NCI-H146 (cell line): Measurements from ENCODE around the gene FUT3.

Experiments
- DNase-seq: peaks from one replicate; lab custom pipeline; 2025; lab: John Stamatoyannopoulos, UW

FUT3 gene

GRCh38 chr19:5825178-5825577, 26.1 kb downstream of the FUT3 start:
- no peak for DNase-seq

DNA sequence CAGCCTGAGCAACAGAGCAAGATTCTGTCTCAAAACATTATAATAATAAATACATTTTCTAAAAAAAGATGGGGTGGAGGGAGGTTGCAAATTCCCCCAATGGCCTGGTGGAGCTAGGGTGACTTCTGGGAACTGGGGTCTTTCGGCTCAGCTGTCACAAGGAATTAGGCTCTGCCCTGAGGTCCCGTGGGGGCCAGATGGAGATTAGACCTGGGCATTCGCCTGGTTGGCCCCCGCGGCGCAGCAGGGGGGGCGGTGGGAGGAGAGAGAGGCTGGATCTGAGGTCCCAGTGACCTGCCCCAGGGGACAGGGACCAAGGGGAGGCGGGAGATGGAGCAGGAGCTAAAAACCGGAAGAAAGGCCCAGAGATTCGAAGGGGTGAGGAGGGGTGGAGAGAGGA, 26.5 kb downstream of the FUT3 start:
- DNase-seq: no peak

- no peak for DNase-seq
These were observed 27.5 kb downstream of the FUT3 start for GRCh38 chr19:5823579-5824281.

- DNase-seq: no peak
These were observed 28.9 kb downstream of the FUT3 start for GRCh38 chr19:5822181-5822844.

DNA sequence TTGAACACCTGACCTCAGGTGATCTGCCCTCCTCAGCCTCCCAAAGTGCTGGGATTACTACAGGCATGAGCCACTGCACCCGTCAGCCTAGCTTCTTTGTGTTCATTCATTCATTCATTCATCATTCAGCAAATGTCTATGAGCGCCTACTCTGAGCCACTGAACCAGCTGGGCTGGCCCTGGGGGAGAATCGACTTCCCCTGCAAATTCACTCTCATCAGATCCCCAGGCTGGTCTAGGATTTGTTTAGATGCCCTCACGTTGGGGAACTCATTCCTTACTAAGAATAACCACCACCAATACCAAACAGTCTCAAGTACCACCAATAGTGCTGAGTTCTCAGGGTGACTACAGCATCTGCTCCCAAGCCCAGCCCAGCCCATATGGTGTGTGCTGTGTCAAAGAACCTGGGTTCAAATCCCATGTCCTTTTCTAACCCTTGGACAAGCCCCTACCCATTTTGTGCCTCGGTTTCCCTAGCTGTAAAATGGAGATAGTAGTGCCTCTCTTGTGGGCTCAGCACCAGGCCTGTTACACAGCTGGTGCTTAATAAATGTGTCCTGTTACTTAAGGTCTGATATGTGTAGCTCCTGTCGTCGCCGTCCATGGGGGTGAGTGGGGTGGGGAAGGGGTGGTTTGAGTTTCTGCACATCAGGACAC, 29.6 kb downstream of the FUT3 start:
- DNase-seq: no peak

GRCh38 chr19:5820785-5821184, 30.5 kb downstream of the FUT3 start:
- no peak for DNase-seq

- DNase-seq: no peak
These were observed 32.7 kb downstream of the FUT3 start for GRCh38 chr19:5818594-5818993.

- DNase-seq: no peak
These were observed 34.0 kb downstream of the FUT3 start for GRCh38 chr19:5817218-5817617.

DNA sequence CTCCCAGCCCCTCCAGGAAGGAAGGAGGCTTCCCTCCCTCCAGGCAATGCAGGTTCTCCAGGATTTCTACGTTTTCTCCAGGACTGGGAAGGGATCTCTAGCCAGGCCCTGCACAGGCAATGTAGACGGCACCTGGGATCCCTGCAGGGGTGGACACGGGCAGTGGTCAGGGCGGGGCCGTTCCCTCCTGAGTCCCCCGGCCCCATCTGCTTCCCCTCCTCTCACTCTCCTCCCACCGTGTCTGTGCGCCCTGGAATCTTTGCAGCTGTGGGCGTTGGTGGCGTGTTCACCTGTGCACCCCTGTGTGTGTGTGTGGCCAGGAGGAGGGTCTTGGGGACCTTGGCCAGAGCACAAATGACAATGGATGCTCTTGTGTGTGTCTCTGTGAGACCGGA, 36.4 kb downstream of the FUT3 start:
- DNase-seq: no peak

DNA sequence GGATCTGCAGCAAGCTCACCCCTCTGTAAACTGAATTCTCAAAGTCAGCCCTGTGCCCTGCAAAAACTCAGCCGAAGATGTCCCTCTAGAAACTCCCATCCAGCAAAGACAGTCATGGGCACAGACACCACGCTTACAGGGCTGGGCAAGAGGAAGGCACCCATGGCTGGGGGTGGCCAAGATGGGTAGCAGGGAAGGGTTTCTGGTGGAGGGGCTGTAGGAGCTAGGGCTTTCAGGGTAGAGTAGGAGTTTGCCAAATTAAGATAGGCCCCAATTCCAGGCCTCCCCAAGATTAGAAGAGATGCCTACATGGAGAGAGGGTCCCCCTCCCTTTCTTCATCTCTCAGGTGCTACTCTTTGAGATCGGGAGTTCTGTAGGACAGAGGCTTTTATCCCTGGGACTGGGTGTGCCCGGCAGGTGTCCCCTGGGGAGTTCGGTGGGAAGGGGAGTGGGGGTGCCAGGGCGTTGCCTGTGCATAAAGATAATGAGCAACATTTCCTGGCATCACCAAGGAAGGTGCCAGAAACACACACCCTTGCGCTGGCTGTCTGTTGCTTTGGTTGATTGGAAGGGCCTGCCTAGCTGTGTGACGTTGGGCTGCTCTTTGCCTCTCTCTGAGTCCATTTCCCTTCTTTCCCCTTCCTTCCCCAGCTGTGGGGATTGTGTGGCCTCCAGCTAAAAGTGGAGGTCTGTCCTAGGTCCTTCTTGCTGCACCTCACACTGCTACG, 37.0 kb downstream of the FUT3 start:
- DNase-seq: no peak

DNA sequence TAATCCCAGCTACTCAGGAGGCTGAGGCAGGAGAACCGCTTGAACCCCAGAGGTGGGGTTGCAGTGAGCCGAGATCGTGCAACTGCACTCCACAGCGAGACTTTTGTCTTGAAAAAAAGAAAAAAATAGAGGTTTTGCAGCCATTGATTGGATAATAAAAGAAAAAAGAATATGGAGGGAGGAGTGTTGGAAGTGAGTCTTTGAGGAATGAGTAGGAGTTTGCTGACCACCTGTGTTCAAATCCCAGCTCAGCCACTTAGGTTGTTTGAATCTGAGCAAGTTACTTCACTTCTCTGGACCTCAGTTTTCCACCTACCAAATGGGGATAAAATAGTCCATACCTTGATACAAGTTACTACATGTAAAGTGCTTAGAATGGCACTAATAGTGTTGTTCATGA, 40.1 kb downstream of the FUT3 start:
- DNase-seq: no peak

GRCh38 chr19:5809469-5809868, 41.8 kb downstream of the FUT3 start:
- no peak for DNase-seq

- no peak for DNase-seq
These were observed 42.2 kb downstream of the FUT3 start for GRCh38 chr19:5809053-5809452.

GRCh38 chr19:5808120-5808816, 43.0 kb downstream of the FUT3 start:
- no peak for DNase-seq

DNA sequence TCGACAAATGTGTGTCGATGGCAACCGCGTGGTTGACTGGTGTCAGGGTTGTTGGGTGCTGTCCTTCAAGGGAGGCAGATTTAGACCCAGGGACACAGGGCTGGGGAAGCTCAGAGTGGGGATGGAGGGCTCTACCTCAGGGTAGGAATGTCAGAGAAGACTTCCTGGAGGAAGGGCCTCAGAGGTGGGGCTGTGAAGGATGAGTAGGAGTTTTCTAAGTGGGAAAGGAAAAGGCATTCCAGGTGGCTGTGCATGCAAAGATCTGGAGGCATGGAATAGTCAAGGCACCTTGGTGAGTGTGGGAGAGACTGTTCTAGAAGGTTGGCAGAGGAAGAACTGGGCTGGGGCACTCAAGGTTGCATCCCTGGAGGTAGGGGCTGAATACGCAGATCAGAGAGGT, 44.3 kb downstream of the FUT3 start:
- DNase-seq: no peak

- DNase-seq: no peak
These were observed 45.1 kb downstream of the FUT3 start for GRCh38 chr19:5806133-5806489.

DNA sequence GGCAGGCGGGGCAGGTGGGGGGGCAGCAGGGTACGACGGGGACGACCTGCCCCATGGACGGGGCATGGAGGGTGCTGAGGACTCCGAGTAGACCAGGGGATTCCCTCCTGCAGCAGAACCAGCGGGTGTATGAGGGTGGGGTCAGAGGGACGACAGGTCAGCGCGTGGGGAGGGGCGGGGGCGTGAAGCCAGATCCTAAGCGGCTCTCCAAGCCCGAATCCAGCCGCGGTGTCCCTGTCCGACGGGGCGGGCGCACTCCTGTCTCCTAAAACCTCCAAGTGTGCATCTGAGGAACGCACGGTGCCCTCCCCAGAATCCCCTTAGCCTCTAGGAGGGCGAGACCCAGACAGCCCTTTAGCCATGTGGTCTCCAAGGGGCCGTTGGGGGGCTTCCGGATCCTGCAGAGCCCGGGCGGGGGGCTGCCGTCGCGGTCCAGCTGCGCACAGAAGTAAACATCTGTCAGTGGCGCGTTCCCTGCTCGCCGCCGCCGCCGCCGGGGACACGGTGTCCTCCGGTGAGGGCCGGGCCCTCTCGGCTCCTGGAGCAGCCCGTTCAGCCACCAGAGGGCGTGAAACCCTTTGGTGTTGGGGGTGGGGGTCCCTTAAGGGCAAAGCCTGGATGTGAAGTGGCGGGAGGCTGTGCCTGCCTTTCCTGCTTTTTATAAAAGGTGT, 45.7 kb downstream of the FUT3 start:
- DNase-seq: peak; percentile 66

GRCh38 chr19:5804516-5805461, 46.5 kb downstream of the FUT3 start, which contains the start of gene NRTN:
TSS of gene NRTN (plus strand) at chr19:5805067. CDS start at chr19:5824166, 19,099 bp downstream.
- peak; percentile 65 for DNase-seq

- peak; percentile 84 for DNase-seq
These were observed 47.3 kb downstream of the FUT3 start for GRCh38 chr19:5803752-5804515.

DNA sequence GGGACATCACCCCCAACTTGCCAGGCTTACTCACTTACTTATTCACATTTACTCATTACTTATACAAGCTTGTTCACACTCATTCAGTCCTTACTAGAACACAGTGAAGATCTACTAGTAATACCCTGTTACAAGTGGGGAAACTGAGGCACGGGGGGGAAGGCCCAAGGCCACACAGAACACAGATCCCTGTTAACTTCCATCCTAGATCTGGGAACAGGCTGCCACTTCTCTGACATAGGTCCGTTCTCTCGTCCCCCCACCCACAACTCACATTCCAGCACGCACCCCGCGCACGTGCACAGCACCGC, 47.9 kb downstream of the FUT3 start:
- no peak for DNase-seq
